HepG2 (cell line): ENCODE results near the gene AKIRIN1. TPM values are rescaled to one million over a fixed set of nuclear protein-coding genes. Genes with fewer than 3 reads are reported as not detected.

Source experiments
- ARNTL ChIP-seq: sonication (generic); formaldehyde crosslinking; IDR thresholded peaks from 2 replicates; pipeline ENCODE4 v1.4.0; 2020; ENCODE audit warnings: mild to moderate bottlenecking, missing genetic modification reagents
- EHMT2 ChIP-seq: fragments of 200-600 bp; sonication (generic); IDR thresholded peaks from 2 replicates; pipeline ENCODE4 v1.7.0; 2017; ENCODE audit warnings: antibody characterized with exemption, low read depth, low read length, borderline replicate concordance
- IKZF4 ChIP-seq: sonication (generic); formaldehyde crosslinking; IDR thresholded peaks from 2 replicates; pipeline ENCODE4 v1.5.1; 2020; ENCODE audit warnings: borderline replicate concordance, mild to moderate bottlenecking, low read depth, missing genetic modification reagents; ENCODE audit errors: not compliant biosample characterization
- IRF1 ChIP-seq: sonication (generic); formaldehyde crosslinking; IDR thresholded peaks from 2 replicates; pipeline ENCODE4 v1.4.0; 2020; ENCODE audit warnings: low read depth, mild to moderate bottlenecking, missing genetic modification reagents
- KMT2B ChIP-seq: IDR thresholded peaks from 2 replicates; pipeline ENCODE4 v1.6.1; 2016; ENCODE audit warnings: missing genetic modification reagents, missing compliant biosample characterization
- NBN ChIP-seq: fragments of 450-650 bp; conservative IDR thresholded peaks from 2 replicates; pipeline ENCODE4 v1.6.1; 2017
- NCOR1 ChIP-seq: fragments of 200-600 bp; sonication (generic); IDR thresholded peaks from 2 replicates; pipeline ENCODE4 v1.7.0; 2017; ENCODE audit warnings: antibody characterized with exemption, low read length, borderline replicate concordance
- SNAPC2 ChIP-seq: sonication (generic); formaldehyde crosslinking; IDR thresholded peaks from 2 replicates; pipeline ENCODE4 v1.8.1; 2022; ENCODE audit warnings: mild to moderate bottlenecking, missing genetic modification reagents
- SP4 ChIP-seq: sonication (generic); formaldehyde crosslinking; IDR thresholded peaks from 2 replicates; pipeline ENCODE4 v1.8.1; 2023; ENCODE audit warnings: mild to moderate bottlenecking, missing genetic modification reagents
- TOE1 ChIP-seq: sonication (generic); formaldehyde crosslinking; IDR thresholded peaks from 2 replicates; pipeline ENCODE4 v1.4.0; 2020; ENCODE audit warnings: mild to moderate bottlenecking, missing genetic modification reagents
- UBTF ChIP-seq: sonication (generic); formaldehyde crosslinking; IDR thresholded peaks from 2 replicates; pipeline ENCODE4 v1.4.0; 2020; ENCODE audit warnings: mild to moderate bottlenecking, missing genetic modification reagents
- XBP1 ChIP-seq: sonication (generic); formaldehyde crosslinking; IDR thresholded peaks from 2 replicates; pipeline ENCODE4 v1.5.0; 2020; ENCODE audit warnings: missing genetic modification reagents
- ZBTB1 ChIP-seq: sonication (generic); formaldehyde crosslinking; IDR thresholded peaks from 2 replicates; pipeline ENCODE4 v1.4.0; 2020; ENCODE audit warnings: missing genetic modification reagents, borderline replicate concordance
- ZBTB38 ChIP-seq: sonication (generic); formaldehyde crosslinking; IDR thresholded peaks from 2 replicates; pipeline ENCODE4 v1.5.1; 2020; ENCODE audit warnings: mild to moderate bottlenecking, missing genetic modification reagents
- ZFP90 ChIP-seq: sonication (generic); formaldehyde crosslinking; IDR thresholded peaks from 2 replicates; pipeline ENCODE4 v1.8.0; 2022; ENCODE audit warnings: missing genetic modification reagents, mild to moderate bottlenecking, inconsistent platforms, borderline replicate concordance
- ZNF121 ChIP-seq: sonication (generic); formaldehyde crosslinking; IDR thresholded peaks from 2 replicates; pipeline ENCODE4 v1.5.0; 2020; ENCODE audit warnings: mild to moderate bottlenecking, missing genetic modification reagents
- ZNF350 ChIP-seq: sonication (generic); formaldehyde crosslinking; IDR thresholded peaks from 2 replicates; pipeline ENCODE4 v1.4.0; 2020; ENCODE audit warnings: mild to moderate bottlenecking, low read depth, missing genetic modification reagents, borderline replicate concordance
- ZNF558 ChIP-seq: sonication (generic); formaldehyde crosslinking; IDR thresholded peaks from 2 replicates; pipeline ENCODE4 v1.9.0; 2022; ENCODE audit warnings: mild to moderate bottlenecking, missing genetic modification reagents, borderline replicate concordance
- ZNF746 ChIP-seq: sonication (generic); formaldehyde crosslinking; IDR thresholded peaks from 2 replicates; pipeline ENCODE4 v1.8.0; 2022; ENCODE audit warnings: mild to moderate bottlenecking, missing genetic modification reagents
- ZNF749 ChIP-seq: sonication (generic); formaldehyde crosslinking; IDR thresholded peaks from 2 replicates; pipeline ENCODE4 v1.8.0; 2022; ENCODE audit warnings: mild to moderate bottlenecking, missing genetic modification reagents, moderate library complexity, borderline replicate concordance
- polyA plus RNA-seq, 8 experiments: library from polyadenylated mRNA; depleted of rRNA in 3 of 8; stranded (reverse) in 7 of 8; unstranded in 1 of 8; fragments of >200 nt; fragmentation: Illumina TruSeq in 4 of 8; extraction: Trizol in 4 of 8; gene quantifications; 2 replicates each; pipeline versions ENCODE4 v1.2.1 to v1.2.3, GENCODE V29; 2011 to 2016; ENCODE audit warnings: low read depth in 4 of 8, missing spikeins in 1 of 8, mixed read lengths in 1 of 8; ENCODE audit not compliant: insufficient read depth in 1 of 8
- total RNA-seq, 5 experiments: library from RNA; depleted of rRNA; stranded (reverse); fragments of >200 nt; fragmentation: Illumina TruSeq; extraction: Trizol; gene quantifications; 2 replicates each; pipeline ENCODE4 v1.2.3, GENCODE V29; 2016; ENCODE audit warnings: low read depth in 1 of 5
- TF ChIP-seq, protein P1 (sequence below): sonication (generic); formaldehyde crosslinking; IDR thresholded peaks from 2 replicates; pipeline ENCODE4 v1.4.0; 2020; ENCODE audit warnings: missing genetic modification reagents
- TF ChIP-seq, protein P2 (sequence below): sonication (generic); formaldehyde crosslinking; IDR thresholded peaks from 2 replicates; pipeline ENCODE4; 2020; ENCODE audit warnings: missing genetic modification reagents, mild to moderate bottlenecking, borderline replicate concordance

Gene AKIRIN1
- total and polyA plus RNA-seq, 2 of the 13 experiments (the other 11 are each of a cell fraction or from before 2014, with no cell fraction given): 123 to 157 TPM

DNA sequence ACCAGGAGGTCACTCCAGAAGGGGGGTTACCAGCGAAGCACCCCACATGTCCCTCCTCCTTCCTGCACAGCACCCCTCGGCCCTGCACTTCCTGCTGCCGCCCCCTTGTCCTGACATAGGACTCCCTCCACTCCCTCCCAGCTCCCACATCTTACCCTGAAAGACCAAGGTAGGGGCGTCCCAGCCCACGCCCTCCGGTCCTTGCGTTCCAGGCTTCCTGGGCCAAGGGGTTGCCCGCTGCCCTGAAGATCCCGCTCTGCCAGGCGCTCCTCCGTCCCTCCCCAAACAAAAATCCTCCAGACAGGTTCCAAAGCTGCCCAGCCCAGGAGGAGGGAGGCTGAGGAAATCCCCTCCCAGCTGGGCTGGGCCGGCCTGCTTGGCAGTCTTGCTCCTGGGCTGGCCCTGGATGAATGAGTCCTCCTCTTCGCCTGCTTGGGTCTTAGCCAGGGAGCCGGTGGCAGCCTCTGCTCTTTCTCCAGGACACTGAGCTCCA lies 49.5 kb upstream of the AKIRIN1 start, which contains the start of gene RHBDL2 (continued):
- no peak for TF ChIP-seq KMT2B (CRISPR knock-in tag)
- TF ChIP-seq ZNF121 (CRISPR knock-in tag): no peak
- TF ChIP-seq ZBTB38 (CRISPR knock-in tag): no peak
- no peak for TF ChIP-seq XBP1
- no peak for TF ChIP-seq NBN
- TF ChIP-seq SNAPC2 (CRISPR knock-in tag): no peak
- no peak for TF ChIP-seq ZNF749 (CRISPR knock-in tag)
- TF ChIP-seq ZNF558: no peak
- TF ChIP-seq, protein P1, sequence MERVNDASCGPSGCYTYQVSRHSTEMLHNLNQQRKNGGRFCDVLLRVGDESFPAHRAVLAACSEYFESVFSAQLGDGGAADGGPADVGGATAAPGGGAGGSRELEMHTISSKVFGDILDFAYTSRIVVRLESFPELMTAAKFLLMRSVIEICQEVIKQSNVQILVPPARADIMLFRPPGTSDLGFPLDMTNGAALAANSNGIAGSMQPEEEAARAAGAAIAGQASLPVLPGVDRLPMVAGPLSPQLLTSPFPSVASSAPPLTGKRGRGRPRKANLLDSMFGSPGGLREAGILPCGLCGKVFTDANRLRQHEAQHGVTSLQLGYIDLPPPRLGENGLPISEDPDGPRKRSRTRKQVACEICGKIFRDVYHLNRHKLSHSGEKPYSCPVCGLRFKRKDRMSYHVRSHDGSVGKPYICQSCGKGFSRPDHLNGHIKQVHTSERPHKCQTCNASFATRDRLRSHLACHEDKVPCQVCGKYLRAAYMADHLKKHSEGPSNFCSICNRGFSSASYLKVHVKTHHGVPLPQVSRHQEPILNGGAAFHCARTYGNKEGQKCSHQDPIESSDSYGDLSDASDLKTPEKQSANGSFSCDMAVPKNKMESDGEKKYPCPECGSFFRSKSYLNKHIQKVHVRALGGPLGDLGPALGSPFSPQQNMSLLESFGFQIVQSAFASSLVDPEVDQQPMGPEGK: no peak
- no peak for TF ChIP-seq ZNF746 (CRISPR knock-in tag)
- TF ChIP-seq ZFP90 (CRISPR knock-in tag): no peak
- 0 out of 2 replicates have a peak, but pooled peaks have one; percentile 25 for TF ChIP-seq SP4
- TF ChIP-seq ZNF350 (CRISPR knock-in tag): no peak
- TF ChIP-seq IRF1 (CRISPR knock-in tag): 0 out of 2 replicates have a peak, but pooled peaks have one; percentile 50
- TF ChIP-seq, protein P2, sequence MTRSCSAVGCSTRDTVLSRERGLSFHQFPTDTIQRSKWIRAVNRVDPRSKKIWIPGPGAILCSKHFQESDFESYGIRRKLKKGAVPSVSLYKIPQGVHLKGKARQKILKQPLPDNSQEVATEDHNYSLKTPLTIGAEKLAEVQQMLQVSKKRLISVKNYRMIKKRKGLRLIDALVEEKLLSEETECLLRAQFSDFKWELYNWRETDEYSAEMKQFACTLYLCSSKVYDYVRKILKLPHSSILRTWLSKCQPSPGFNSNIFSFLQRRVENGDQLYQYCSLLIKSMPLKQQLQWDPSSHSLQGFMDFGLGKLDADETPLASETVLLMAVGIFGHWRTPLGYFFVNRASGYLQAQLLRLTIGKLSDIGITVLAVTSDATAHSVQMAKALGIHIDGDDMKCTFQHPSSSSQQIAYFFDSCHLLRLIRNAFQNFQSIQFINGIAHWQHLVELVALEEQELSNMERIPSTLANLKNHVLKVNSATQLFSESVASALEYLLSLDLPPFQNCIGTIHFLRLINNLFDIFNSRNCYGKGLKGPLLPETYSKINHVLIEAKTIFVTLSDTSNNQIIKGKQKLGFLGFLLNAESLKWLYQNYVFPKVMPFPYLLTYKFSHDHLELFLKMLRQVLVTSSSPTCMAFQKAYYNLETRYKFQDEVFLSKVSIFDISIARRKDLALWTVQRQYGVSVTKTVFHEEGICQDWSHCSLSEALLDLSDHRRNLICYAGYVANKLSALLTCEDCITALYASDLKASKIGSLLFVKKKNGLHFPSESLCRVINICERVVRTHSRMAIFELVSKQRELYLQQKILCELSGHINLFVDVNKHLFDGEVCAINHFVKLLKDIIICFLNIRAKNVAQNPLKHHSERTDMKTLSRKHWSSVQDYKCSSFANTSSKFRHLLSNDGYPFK (CRISPR knock-in tag): no peak; the same call in 1 of the 2 replicates
- peak; percentile 36; the same call in 1 of the 2 replicates for TF ChIP-seq UBTF (CRISPR knock-in tag)
- no peak for TF ChIP-seq ZBTB1
- TF ChIP-seq EHMT2: no peak
- no peak for TF ChIP-seq NCOR1
- no peak for TF ChIP-seq IKZF4 (CRISPR knock-in tag)
- TF ChIP-seq ARNTL (CRISPR knock-in tag): no peak
- TF ChIP-seq TOE1 (CRISPR knock-in tag): no peak
